Nephron (organoid): ENCODE results near the gene ZNF230.

Experiments used
- H3K27ac Mint-ChIP-seq, 3 experiments: 2 replicates each; pipeline ENCODE4 v1.8.0; 2020; ENCODE audit warnings: mixed read lengths in 3 of 3, mild to moderate bottlenecking in 2 of 3, moderate library complexity in 1 of 3
- H3K27me3 Mint-ChIP-seq: 2 replicates; pipeline ENCODE4 v1.8.0; 2021; ENCODE audit warnings: low read depth, mild to moderate bottlenecking, moderate library complexity, mixed read lengths
- H3K36me3 Mint-ChIP-seq: 2 replicates; pipeline ENCODE4 v1.8.0; 2020; ENCODE audit warnings: low read depth, mixed read lengths
- H3K4me1 Mint-ChIP-seq: 2 replicates; pipeline ENCODE4 v1.8.0; 2020; ENCODE audit warnings: mixed read lengths
- H3K4me3 Mint-ChIP-seq, 3 experiments: 2 replicates each; pipeline ENCODE4 v1.8.0; 2020; ENCODE audit warnings: mild to moderate bottlenecking in 3 of 3, mixed read lengths in 3 of 3, moderate library complexity in 2 of 3
- H3K9me3 Mint-ChIP-seq: 2 replicates; pipeline ENCODE4 v1.8.0; 2020; ENCODE audit warnings: mixed read lengths
- TF ChIP-seq, protein P1 (sequence below), 3 experiments: fragments of 200-600 bp; sonication (generic); IDR thresholded peaks; one replicate each; pipeline ENCODE4 v1.5.0; 2021; ENCODE audit warnings: antibody characterized with exemption in 3 of 3; ENCODE audit not compliant: unreplicated experiment in 3 of 3

ZNF230 gene

DNA sequence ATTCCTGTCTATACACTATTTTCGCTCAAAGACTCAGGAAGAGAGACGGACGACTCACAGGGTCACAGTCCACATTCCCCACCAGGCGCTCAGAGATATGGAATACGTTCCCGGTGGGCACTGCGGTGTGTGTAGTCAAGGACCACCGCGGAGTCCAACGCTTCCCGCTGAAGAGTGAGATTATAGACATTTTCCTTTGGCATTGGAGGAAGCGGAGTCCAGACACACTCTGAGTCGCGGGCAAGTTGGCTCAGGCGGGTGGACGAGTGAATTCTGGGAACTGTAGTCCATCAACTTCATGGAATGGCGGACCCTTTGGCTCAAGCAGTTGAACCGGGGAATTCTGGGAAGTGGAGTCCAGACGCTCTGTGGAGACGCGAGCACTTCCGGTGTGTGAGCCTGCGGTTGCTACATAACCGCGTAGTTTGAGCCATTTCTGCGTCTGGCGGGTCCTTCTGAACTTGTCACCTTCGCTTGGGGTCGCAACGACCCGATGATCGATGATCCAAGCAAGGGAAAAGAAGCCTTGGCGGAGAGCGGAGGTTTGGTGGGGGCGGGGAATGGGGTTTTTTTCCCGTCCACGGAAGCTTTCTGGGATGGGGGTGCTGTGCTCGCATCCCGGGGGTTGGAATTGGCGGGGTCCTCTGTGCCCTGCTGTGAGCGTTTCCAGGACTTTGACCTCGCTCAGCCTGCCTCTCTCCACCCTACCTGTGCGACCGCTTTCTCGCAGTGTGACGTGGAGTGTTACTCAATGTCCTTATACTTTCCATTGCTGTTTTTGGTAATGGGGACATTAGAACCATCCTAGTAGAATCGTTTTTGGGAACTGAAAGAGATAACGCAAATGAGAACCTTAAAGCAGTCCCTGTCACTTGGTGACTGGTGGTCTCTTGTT is at the start of gene ZNF230:
ZNF230 (plus strand) TSS at position 392 of the 895 bp plus-strand sequence. CDS start 4,122 bp downstream, outside the sequence.
- Mint-ChIP-seq H3K27me3 (no peaks in the 10 kb centered on the region), H3K27ac (peak within 1 kb of the TSS; percentile 78 to 92 (median 91)), H3K4me3 (peak within 1 kb of the TSS; percentile 98 to 99 (median 99)), H3K36me3 (peaks cover 34% of the 10 kb centered on the region), H3K4me1 (peaks cover 19% of the 10 kb centered on the region), H3K9me3 (peaks cover 36% of the 10 kb centered on the region)
- TF ChIP-seq, protein P1, sequence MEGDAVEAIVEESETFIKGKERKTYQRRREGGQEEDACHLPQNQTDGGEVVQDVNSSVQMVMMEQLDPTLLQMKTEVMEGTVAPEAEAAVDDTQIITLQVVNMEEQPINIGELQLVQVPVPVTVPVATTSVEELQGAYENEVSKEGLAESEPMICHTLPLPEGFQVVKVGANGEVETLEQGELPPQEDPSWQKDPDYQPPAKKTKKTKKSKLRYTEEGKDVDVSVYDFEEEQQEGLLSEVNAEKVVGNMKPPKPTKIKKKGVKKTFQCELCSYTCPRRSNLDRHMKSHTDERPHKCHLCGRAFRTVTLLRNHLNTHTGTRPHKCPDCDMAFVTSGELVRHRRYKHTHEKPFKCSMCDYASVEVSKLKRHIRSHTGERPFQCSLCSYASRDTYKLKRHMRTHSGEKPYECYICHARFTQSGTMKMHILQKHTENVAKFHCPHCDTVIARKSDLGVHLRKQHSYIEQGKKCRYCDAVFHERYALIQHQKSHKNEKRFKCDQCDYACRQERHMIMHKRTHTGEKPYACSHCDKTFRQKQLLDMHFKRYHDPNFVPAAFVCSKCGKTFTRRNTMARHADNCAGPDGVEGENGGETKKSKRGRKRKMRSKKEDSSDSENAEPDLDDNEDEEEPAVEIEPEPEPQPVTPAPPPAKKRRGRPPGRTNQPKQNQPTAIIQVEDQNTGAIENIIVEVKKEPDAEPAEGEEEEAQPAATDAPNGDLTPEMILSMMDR (IDR thresholded peaks at IDR 0.05; ENCODE audit: unreplicated experiment in 3 of 3), result no peak

DNA sequence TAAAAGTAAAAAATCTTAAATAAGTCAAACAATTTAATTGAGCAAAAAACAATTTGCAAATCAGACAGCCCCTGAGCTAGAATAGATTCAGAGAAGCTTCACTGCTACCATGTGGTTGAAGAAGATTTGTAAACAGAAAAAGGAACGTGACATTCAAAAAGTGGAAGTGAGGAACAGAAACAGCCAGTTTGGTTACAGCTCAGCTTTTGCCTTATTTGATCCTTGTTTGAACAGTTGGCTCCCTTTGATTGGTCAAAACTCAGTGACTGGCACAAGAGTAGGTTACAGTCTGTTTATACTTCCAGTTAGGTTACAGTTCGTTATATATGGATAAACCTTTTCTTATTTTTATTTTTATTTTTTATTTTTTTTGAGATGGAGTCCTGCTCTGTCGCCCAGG is 45.9 kb upstream of the ZNF230 start:
- Mint-ChIP-seq H3K27me3 (no peaks in the 10 kb centered on the region), H3K4me3 (no peak overlapping the region), H3K9me3 (peaks cover 69% of the 10 kb centered on the region), H3K4me1 (no peaks in the 10 kb centered on the region), H3K27ac (no peak overlapping the region), H3K36me3 (peaks cover 89% of the 10 kb centered on the region)
- TF ChIP-seq, protein P1 (IDR thresholded peaks at IDR 0.05; ENCODE audit: unreplicated experiment in 3 of 3), result no peak

DNA sequence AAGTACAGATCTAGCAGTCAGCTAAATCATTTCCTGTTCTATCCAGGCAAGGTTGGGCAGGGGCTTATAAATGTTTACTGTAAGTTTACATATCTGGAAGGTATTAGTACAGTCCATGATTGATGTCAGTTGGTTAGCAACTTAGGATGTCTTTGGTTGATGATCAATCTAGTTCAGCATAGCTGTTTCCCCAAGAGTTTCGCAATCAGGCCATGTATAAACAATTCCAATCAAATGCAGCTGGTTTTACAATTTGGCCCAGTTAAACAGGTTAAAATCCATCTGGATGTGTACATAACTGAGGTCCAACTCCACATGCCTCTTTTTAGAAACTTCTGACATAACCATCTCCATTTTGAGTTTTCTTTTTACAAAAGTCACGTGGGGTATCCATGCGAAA is 44.9 kb upstream of the ZNF230 start:
- Mint-ChIP-seq H3K27ac (no peak overlapping the region), H3K9me3 (peaks cover 74% of the 10 kb centered on the region), H3K4me3 (no peak overlapping the region), H3K4me1 (no peaks in the 10 kb centered on the region), H3K36me3 (peaks cover 93% of the 10 kb centered on the region), H3K27me3 (no peaks in the 10 kb centered on the region)
- TF ChIP-seq, protein P1 (IDR thresholded peaks at IDR 0.05; ENCODE audit: unreplicated experiment in 3 of 3), result no peak

DNA sequence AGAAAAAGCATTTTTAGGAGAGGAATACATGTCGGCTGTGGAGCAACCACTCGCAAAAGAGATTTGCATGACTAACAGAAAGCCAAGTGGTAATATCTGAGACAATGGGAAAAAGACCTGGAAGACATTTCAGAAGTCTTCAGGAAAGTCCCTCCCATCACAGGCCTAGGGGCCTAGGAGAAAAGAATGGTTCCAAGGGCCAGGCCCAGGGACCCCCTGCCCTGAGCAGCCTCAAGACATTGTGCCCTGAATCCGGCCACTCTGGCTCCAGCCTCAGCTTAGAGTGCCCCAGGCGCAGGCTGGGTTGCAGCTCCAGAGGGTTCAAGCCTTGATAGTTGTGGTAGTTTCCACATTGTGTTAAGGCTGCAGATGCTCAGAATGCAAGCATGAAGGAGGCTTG is 42.3 kb upstream of the ZNF230 start:
- Mint-ChIP-seq H3K27me3 (no peaks in the 10 kb centered on the region), H3K36me3 (peaks cover 94% of the 10 kb centered on the region), H3K27ac (no peak overlapping the region), H3K4me3 (no peak overlapping the region), H3K4me1 (no peaks in the 10 kb centered on the region), H3K9me3 (peaks cover 80% of the 10 kb centered on the region)
- TF ChIP-seq, protein P1 (IDR thresholded peaks at IDR 0.05; ENCODE audit: unreplicated experiment in 3 of 3), result no peak

DNA sequence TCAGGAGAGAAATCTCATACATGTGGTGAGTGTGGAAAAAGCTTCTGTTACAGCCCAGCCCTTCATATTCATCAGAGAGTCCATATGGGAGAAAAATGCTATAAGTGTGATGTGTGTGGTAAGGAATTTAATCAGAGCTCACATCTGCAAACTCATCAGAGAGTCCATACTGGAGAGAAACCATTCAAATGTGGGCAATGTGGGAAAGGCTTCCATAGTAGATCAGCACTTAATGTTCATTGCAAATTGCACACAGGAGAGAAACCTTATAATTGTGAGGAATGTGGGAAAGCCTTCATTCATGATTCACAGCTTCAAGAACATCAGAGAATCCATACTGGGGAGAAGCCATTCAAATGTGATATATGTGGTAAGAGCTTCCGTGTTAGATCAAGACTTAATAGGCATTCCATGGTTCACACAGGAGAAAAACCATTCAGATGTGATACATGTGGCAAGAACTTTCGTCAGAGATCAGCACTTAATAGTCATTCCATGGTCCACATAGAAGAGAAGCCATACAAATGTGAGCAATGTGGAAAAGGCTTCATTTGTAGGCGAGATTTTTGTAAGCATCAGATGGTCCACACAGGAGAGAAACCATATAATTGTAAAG is 36.6 kb upstream of the ZNF230 start:
- TF ChIP-seq, protein P1 (IDR thresholded peaks at IDR 0.05; ENCODE audit: unreplicated experiment in 3 of 3), result no peak
- Mint-ChIP-seq H3K9me3 (peaks cover 85% of the 10 kb centered on the region), H3K27ac (no peak overlapping the region), H3K27me3 (peaks cover 4% of the 10 kb centered on the region), H3K4me3 (no peak overlapping the region), H3K36me3 (peaks cover 100% of the 10 kb centered on the region), H3K4me1 (no peaks in the 10 kb centered on the region)
